ENCODE data around the gene NSUN3.

The NSUN3 gene

DNA sequence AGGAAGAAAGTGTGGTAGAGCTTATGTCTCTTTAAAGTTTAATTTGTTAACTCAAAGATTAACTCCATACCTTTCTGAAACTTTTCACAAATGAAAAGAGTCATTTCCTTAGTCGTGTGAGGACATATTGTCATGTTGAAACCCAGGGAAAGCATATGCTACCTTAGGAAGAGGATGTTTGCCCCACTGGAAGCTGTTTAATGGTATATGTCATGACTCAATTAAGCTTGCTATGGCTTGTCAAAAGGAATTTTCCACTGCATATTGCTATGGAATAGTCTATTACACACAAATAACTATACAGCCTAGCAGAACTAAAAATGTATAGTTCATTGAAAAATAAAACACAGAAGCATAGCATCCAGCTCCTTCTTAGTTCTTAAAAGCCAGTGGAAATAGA lies 69.9 kb downstream of the NSUN3 start:
- DNase-seq = no peak

DNA sequence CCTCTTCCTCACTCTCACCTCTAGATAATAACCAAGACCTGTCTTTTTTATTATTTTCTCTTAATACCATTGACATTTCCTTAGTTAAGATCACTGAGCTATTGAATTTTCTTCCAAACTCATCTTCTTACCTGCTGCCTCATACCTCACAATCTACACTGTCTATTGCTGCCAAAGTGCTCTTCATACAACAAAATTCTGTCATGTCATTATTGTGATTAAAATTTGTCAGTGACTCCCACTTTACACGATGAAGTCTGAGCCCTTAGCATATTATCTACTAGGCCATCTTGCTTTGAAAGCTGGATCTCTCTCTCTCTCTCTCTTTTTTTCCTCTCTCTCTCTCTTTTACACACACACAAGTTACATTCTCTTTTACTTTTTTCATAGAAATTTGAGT lies 73.3 kb downstream of the NSUN3 start:
- peak; percentile 4 for DNase-seq

DNA sequence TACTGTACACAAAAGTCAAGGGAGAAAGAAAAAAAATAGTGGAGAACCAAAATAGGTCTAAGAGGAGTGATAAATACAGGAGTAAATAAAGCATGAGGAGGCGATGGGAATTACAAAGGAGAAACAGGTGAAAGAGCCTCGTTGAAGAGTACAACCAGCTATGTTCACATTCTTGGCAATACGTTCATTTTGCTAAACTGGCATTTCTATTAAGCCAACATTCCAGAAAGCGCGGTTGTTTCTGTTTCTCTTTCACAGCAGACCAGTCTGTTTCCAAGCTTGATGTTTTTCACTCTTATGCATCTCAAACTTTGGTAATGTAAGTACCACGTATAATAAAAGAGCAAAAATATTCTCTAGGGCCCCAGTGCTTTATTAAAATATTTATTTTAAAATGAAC lies 74.5 kb downstream of the NSUN3 start:
- DNase-seq = no peak

DNA sequence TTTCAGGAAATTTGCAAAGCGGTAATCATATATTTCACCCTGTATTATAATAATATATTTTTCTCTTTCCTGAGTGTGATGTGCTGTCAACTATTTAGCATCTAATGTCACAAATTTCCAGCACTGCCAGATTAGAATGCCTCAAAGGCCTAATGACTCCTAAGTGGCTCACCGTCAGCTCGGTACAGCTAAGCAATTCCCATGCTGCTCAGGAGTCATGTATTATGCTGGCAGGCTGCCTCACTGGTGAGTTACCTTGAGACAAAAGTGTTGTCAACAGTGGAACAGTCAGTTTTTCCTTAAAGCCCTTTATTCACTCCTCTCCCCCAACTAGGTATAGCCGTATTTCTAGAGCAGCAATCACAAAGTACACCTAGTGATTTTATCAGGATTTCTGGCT lies 83.6 kb downstream of the NSUN3 start:
- DNase-seq = no peak

DNA sequence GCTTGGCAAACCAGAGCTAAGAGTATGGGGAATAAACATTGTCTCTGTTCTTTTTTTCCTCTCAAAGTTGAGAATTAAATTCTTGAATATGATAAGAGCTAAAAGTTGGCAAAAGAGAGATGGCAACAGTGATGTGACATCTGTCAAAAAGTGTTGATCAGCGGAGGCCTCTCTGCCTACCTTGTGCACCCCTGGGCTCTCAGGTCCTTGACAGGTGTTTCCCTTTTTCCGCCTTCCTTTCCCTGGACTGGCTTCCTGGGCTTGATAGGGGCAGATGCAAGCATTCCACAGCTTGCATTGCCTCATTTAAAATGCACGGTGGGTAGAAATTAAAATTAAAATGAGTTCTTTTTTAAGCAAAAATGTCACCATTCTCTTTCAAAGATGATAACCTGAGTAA lies 84.2 kb downstream of the NSUN3 start:
- DNase-seq = no peak

DNA sequence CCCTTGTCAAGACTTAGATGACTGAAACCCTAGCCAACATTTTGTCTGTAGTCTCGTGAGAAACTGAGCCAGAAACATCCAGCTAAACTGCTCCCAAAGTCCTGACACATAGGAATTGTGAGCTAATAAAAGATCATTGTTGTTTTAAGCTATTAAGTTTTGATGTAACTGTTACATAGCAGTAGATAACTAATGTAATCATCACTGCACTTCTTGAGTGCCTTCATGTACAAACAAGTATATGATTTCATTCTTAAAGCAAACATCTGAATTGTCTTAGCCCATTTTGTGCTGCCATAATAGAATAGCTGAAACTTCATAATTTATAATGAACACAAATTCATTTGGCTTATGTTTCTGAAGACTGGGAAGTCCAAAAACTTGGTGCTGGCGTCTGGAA lies 87.3 kb downstream of the NSUN3 start:
- DNase-seq = no peak

DNA sequence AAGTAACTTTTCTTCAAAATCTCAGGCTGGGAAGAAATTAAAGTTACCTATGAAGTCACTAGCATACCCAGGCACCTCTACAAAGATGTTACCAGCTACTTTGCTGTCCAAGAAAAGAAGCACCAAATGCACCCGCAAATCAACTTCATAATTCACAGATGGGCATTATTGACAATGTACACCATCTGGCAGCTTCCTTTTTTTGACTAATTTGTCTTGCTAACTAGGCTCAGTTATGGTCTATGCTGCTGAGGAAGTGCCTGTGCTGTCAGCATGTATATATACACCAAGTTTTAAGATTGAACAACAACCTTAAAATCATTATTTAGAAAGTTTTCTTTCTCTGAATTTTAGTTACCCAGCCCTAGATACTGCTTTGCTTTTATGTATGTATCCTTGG lies 93.8 kb downstream of the NSUN3 start:
- DNase-seq = no peak

DNA sequence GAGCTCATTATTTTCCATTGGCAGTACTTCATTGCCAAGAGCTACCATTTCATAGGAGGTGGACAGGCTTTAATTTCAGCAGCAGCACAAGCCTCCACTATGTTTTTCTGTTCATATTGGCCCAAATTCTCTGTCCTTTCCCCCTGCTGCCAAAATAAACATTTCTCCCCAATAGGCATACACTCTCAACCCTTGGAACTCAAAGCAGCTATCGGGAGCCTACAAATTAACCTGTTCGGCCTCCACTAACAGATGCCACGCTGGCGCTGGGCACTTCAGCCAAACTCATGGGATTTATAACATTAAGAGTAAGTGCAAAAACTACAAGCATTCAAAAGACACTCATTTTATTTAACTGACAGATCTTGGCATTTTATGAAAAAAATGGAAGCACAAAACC lies 95.7 kb downstream of the NSUN3 start:
- no peak for DNase-seq

DNA sequence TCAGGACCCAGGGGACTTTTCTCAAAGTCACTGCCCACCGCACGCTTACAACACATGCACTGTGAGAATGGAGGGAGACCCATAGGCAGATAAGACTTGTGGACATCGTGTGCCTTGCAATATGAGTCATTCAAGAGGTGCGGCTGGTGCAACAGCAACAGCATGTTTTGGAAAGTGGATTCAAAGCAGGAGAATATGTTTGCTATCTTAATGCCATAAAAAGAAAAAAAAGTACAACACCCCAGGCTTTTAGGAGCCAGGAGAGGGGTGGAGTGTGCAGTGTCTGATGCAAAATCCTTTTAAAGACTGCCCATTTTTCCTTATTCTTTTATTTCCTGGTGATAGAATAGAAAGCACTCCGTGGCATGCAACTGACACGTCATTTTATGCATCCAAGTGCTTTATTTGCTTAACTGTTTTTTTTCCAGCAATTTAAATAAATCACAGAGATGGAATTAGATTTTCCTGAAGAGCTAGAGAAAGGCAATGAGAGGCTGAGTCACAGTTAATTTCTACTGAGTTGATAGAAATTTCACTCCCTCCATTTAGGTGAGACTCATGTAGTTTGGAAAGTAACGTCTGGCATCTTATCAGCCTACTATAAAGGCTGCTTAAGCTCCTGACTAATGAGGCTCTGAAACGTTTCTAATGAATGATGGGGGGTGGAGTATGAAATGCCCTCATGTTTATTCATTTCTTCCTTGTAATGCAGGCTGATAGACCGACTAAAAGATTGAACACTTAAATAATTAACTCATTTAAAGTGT lies 96.4 kb downstream of the NSUN3 start:
- no peak for DNase-seq

DNA sequence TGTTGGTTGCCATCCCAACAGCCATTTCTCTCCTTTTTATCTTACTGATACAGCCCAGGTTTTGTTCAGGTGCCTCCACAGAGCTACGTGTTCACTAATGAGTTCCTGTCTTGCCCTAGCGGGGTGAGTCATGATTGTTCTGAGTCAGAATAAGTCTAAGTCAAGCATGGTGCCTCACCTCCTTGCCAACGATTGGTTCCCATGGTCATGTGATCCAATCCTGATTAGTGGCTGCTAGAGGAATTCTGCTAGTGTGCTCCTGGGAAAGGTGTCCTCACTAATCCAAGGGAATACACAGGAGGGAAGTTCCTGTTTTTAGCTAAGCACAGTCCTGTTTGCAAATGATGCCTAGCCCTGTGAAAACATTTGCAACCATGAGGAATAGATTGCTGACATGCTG lies 99.8 kb downstream of the NSUN3 start:
- no peak for DNase-seq

DNA sequence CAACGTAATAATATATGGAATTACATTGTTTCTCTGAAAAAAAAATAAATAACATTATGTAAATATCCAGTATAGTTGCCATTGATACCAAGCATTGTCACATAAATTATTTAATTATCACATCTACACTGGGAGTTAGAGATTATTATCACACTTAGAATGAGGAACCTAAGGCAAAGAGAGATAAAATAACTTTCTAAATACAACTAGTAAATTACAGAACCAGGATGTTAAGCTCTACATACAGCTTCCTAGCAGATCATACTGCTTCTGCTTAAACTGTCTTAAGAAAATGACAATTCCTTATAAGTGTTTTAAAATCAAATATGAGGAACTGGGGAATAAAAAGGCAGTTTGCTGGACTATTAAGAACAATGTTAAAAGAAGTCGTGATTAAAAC lies 104.5 kb downstream of the NSUN3 start:
- no peak for DNase-seq

DNA sequence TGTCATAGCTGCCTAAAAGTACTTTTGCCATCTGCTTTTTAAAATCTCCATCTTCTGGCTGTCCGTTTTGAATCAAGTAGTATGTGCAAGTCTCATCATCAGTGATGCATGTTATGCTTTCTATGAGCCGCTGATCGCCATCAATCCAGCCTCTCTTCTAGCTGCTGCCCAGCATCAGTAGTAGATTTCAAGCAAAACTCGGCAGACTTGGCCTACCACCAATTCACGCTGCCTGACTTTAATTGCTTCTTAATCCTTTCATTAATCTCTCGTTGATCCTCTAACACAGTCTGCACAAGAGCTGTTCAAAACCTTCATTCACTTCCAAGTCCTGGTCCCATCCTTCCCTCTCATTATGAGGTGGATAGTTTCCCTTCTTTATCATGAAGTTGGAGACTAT lies 104.9 kb downstream of the NSUN3 start:
- no peak for DNase-seq

DNA sequence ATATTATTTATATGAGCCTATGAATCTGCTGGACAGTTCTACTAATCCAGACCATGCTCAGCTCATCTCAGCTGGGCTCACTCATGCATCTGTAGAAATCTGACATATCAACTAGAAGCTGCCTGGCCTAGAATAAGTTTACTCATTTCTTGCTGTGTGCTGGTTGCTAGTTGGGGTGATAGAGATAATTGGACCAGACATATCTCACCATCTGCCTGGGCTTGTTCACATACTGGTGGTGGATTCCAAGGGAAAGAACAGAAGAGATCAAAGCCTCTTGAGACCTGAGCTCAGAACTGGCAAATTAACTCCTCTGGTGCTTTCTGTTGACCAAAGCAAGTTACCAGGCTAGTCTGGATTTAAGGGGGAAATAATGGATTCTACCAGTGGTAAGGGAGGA lies 109.1 kb downstream of the NSUN3 start:
- no peak for DNase-seq

DNA sequence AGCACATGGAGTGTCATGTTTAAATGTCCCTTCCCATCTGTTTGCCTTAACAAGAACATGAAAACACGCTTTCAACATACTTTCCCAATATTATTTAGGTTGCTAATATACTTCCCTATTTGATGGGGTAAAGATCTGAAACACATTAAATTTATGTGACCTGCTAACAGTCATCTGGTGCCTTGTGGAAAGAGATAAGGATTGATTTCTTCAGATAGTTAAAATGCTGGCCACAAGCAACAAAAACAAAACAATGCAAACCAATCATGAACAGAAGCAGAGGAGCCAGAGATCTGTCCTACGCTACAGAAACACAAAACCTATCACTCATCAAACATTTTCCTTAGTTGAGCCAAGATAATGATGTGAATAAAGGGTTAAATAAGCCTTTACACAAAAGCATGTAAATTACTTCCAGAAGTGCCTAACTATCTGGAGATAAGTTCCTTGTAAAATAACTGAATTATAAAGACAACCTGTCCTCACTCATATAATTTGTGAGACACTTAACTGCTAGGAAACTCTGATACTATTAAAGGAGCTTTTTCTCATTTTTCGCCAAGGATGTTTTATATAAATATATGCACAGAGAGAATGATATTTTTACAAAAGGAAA lies 109.9 kb downstream of the NSUN3 start:
- DNase-seq = no peak

DNA sequence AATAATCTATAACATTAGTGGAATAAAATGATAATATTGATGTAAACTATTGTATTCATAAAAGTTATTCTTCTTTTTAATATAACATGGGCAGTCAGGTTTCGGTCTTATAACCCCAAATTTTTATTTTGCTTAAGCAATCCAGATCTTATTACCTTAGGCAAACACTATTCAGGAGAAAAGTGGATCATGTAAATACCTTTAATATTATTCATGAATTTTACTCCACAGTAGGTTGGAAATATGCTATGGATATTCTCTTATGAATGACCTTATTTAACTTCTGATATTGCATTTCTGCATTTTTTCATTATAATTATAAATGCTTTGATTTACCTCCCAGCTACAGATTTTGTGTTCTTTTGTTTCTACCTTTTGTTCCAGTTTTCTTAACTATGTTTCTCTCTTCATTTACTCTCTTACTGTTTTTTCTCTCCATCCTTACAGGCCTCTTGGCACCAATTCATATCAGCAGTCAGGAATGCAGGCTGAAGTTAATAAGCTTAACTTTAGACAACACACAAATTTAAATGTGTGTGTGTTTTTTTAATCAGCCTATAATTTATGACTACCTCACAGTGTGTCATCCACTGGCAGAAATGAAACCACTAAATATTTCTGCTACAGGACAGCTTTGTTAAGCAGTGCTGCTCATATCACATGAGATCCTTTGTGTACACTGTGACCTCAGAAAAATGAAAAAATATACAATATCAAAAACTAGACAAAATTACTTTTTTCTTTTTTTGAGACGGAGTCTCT lies 111.0 kb downstream of the NSUN3 start:
- no peak for DNase-seq

DNA sequence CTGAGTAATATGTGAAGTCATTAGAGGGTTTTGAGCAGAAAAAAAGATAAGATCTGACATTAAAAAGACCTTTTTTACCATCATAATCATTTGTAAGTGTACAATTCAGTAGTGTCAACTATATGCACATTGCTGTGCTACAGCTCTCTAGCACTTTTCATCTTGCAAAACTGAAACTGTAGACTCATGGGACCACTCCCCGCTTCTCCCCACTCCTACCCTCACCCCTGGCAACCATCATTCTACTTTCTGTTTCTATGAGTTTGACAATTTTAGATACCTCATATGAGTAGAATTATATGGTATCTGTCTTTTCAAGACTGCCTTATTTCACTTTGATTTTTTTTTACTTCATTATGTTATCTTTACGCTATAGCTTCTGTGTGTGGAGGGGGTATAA lies 112.8 kb downstream of the NSUN3 start:
- DNase-seq = no peak

DNA sequence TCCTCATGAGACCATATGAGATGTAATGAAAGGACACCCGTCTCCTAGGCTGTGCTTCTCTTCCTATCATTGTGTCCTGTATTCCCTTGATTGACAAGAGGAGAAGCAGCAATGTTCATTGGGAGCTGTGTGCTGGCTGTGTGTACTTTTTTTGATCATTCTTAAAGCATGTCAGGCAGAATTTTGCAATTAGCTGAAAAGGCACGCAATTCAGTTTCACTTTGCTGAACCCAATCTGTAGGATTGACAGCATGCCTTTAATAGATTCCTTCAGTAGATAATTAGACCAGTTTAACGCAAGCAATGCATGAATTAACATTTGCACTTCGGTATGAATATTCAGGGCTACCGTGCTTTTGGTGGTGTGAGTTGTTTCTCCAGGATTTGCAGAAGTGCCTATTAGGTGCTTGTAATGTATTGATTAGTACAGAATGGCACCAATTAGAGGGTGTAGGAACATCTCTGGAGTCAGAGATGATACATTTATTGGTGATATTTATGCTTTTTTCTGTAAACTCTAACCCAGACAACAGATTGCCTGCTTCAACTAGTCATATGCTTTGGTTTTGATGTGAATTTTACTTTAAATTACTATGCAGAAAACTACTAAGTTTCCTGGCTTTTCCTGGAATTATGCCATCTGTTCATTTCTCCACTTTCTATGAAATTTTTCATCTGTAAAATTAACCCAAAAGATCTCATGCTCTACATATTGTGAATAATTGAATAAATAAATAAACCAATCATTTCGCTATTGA lies 114.3 kb downstream of the NSUN3 start:
- DNase-seq = no peak

Measured in hematopoietic multipotent progenitor cell treated with erythropoietin and hydrocortisone succinate and interleukin-3 and kit ligand, for 8 days (in vitro differentiated cells).